Measurements from ENCODE around the gene PSMD3.

The PSMD3 gene

DNA sequence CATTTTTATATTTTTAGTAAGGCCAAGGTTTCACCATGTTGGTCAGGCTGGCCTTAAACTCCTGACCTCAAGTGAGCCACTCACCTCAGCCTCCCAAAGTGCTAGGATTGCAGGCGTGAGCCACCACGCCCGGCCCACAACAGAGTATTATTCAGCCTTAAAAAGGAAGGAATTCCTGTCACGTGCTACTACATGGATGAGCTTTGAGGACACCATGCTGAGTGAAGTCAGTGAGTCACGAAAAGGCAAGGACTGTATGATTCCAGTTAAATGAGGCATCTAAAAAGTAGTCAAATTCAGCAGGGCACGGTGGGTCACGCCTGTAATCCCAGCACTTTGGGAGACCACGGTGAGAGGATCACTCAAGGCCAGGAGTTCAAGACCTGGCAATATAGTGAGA is 44.3 kb downstream of the PSMD3 start:
- no peak for DNase-seq

DNA sequence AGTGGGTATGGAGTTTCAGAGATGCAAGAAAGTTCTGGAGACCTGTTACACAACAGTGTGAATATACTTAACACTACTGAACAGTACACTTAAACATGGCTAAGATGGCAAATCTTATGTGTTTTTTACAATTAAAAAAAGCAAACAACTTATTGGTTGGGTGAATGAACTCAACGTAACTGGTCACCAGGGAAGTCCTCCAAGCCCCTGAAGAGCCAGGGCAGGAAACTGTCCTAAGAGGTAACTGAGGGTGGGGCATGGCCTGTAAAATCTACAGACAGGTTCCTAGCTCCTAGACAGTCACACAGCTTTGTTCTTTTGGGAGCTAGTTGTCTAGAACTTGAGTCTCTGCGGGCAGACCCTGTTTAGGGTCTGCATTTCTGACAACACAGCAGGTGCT is 45.0 kb downstream of the PSMD3 start:
- no peak for DNase-seq

DNA sequence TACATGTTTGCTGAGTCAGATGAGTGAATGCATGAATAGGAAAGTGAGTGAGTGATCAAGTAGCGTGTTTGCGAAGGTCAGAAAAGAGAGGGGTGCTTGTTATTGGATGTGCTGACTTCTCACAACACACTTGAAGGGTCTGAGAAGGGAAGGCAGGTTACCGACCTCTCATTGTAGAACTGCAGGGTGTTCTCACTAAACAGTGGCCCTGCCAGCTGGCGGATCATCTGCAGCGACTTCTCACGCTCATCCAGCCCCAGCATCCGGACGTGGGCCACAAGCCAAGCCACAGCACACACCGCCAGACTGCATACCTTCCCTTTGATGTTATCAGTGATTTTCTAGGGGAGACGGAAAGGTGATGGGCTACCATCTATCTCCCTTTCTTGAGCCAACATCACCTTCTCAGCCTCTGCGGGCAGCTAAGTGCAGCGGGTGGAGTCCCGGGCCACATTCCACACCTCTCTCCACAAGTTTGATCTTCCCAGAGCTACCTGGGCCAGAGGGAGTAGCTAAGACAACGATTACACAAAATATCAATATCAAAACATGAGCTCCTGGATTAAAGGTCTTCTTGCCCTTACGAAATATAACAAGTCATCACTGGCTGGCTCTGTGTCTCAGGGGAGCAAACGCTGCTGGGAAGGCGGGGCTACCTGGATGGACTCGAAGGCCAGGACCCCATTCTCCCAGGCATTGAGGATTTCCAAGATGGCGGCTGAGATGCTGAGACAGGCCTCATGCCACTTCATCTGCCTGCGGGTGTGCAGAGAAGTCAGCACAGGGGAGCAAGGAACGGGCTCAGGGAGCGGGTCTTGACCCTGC is 45.6 kb downstream of the PSMD3 start:
- peak; percentile 51 for DNase-seq

GRCh38 chr17:40026816-40027613 is 46.4 kb downstream of the PSMD3 start:
- DNase-seq, result peak; percentile 80

DNA sequence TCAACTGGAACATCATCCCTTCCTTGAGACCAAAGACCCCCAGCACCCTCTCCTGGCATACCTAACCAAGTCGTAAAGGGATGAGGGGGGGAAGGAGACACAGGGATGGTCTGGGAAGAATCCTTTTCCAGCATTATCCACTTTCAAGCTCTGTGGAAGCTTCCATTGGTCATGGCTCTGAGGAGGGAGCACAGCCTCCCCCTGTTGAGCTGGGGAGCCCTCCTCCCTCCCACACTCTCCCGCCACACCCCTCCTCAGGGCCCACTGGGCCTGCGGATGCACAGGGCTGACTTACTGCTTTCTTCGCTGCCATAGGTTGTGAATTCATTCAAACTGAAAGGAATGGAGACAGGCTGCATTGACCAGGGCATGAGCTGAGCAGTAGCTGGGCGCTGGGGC is 47.0 kb downstream of the PSMD3 start:
- no peak for DNase-seq

DNA sequence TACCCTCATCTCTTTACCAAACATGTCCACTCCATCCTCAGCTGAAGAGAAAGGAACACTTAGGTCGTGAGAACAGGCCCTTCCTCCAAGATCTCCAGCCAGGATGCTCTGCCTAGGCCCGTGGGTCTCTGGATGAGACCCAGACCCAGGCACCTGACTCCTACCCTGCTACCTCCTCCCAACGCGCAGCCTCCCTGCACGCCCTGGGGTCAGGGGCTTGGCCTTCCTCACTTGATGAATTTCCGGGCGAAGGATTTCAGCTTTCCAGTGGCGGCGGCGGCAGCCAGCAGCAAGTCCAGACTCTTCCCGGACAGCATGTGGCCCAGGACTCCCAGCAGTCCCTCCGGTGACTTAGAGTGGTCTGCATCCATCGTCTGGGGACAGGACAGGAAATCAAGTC is 48.0 kb downstream of the PSMD3 start:
- no peak for DNase-seq

DNA sequence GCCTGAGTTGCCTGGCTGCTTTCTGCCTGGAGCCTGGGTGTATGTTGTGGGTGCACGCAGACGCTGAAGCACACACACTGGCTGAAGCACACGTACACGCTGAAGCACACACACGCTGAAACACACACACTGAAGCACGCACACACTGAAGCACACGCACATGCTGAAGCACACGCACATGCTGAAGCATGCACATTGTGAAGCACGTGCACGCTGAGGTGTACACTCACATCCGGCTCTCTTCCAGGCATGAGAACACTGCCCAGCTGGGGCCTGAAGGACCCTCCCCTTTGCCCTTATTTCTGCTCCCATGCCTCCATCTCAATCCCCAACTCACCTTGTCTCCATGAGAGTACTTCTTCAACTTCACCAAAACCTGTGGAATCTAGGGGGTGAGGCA is 51.1 kb downstream of the PSMD3 start:
- no peak for DNase-seq

DNA sequence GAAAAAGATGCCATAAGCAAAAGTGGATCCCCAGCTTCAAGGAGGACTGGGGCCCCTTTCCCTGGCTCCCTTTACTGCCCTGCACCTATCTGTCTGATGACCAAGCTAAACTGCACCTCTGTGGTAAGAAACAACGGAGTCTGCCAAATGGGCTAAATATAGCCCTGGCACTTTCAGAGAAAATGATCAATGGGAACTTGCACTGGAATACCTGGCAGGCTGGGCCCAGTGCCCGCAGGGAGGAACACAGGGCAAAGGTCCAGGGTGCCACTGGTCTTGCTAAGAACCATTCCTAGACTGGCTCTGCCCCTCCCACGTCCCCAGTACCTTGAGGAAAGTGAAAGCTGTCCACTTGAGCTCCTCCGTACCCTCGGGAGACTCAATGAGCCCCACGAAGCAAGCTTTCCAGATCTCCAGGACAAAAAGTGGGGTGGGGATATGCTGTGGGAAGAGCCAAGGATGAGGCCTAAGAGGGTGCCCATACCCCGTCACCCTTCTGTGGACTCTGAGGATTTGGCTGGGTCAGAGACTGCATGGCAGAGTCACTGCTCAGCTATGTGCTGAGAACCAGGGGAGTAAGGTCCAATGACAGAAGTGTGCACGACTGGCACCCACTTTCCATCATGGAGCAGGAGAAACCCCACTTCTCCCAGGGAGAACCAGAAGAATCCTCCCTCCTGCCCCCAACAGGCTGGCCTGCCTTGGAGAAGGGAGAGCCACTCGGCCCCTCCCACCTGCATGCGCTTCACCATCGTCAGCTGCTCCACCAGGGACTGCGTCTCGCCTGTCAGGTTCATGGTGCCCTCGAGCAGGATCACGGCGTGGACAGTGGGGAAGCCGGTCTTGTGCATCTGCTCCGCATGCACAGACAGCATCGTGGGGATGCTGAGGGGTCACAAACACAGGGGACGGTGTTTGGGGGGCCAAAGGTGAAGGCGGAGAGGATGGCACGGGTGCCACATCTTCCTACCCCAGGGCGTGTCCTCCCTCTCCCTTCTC is 52.0 kb downstream of the PSMD3 start:
- DNase-seq, result no peak

DNA sequence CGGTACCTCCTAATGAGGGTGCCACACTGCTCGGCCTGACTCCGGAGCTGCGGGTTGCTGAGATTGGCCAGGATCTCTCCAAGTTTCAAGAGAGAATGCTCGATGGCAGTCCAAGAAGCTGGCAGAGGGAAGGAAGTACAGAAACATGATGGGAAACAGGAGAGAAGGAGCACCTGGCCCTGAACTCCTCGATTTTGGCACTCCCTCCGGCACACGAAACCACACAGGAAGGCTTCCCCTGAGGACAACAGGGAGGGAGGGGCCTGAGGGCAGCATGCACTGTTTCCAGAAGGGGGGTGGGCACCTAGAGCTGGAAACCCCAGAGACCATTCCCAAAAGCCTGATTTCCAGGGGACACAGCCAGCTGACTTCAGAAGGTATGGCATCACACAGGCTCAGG is 52.7 kb downstream of the PSMD3 start:
- no peak for DNase-seq

GRCh38 chr17:40034426-40035161 is 54.0 kb downstream of the PSMD3 start:
- no peak for DNase-seq

GRCh38 chr17:40035162-40035559 is 54.6 kb downstream of the PSMD3 start:
- DNase-seq, result no peak

GRCh38 chr17:40038882-40039513 is 58.4 kb downstream of the PSMD3 start:
- DNase-seq, result no peak

- DNase-seq, result no peak
Observed at GRCh38 chr17:40041196-40041595, 60.6 kb downstream of the PSMD3 start.
